Measurements from ENCODE around the gene B4GALT2.

Gene B4GALT2

DNA sequence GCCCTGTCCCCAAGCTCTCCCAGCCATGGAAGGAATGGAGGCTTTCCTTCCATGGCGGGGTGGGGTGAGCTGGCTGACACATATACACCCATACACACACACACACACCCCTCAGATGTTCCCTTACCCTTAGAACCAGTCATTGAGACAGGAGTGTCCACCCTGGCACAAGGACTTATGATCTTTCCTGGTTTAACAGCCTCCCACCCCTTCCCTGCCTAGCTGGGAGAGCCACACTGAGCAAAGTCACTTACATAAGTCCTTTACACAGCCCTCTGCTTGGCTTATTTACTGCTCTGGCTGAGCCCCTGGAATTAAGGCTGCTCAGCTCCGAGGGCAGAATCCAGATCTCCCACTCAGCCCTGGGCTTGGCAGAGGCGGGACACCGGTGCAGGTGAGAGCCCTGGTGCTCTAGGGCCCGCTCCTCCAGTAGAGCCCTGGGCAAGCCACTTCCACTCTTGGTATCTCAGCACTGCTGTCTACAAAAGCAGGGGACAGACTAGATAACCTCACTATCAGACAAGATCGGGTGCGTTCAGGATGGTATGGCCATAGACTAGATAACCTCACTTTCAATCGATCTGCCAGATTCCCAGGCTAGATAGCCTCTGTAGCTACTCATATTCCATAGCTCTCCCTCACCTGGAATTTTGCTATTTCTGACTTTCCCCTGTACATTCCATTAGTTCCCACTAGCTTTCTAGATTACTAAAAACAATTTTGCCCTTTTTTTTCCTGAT is 35.5 kb downstream of the B4GALT2 start:
- in situ Hi-C loops (cut with HindIII; ENCODE audit: low pct_unique_long_range_greater_than_20kb, low sequenced_read_pairs), result no loop called here
- TF ChIP-seq JUND (IDR thresholded peaks at IDR 0.05; ENCODE audit: low read depth), result no peak
- no peak for DNase-seq (ENCODE audit: low read depth in 1 of 2, low spot score in 1 of 2)

DNA sequence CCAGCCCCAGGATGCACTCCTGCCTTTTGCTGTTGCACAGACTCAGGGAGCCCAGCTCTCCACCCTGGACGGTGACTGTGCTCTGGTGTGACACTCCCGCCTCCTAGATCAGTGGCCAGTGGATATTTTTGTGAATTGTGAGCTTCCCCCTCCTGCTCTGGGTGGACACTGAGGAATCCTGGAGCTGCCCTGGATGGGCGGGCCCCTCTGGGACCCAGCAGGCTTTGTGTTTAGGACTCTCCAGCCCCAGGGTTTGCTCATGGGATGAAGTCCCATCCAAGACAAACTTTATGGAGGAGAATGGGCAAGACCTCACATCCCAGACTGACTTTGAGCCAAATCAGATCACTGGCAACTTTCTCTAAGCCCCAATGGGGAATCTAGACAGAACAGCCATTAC is 36.2 kb downstream of the B4GALT2 start:
- TF ChIP-seq JUND (IDR thresholded peaks at IDR 0.05; ENCODE audit: low read depth), result no peak
- in situ Hi-C loops (cut with HindIII; ENCODE audit: low pct_unique_long_range_greater_than_20kb, low sequenced_read_pairs), result no loop called here
- no peak for DNase-seq (ENCODE audit: low read depth in 1 of 2, low spot score in 1 of 2)

DNA sequence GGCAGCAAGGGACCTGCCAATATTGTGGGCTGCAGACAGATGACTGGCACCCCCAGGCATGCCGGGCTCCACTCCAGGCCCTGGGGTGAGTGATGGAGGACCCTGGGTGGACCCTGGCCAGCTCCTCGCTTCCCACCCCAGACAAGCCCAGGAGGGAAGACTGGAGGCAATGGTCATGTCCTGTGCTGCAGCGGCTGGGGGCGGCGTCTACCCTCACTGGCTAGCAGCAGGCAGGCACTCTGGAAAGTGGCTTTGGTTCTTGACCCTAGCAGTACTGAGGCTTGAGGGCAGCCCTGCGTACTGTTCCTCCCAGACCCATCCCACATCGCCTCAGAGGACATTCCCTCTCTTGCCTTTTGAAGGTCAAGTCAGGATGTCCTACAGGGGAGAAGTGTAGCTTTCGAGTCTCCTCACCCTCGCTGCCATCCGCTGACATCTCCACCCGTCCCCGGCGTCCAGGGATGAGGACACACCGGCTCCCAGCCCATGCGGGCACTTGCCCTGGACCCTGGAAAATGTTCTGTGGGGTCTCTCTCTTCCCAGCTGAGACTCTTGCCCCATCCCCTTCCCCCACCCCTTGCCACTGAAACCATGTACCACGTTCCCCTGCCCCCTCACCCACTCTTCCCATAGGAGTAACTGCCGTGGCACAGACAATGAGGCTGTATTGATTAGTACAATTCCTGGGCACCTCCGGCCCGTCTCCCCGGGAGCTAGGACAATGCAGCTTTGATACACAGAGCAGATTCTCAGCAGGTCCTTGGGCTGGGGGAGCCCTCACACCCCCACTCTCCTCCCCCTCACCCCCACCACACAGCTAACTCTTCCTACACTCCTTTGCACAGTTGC is 37.3 kb downstream of the B4GALT2 start:
- in situ Hi-C loops (cut with HindIII; ENCODE audit: low pct_unique_long_range_greater_than_20kb, low sequenced_read_pairs), result no loop called here
- TF ChIP-seq JUND (IDR thresholded peaks at IDR 0.05; ENCODE audit: low read depth), result no peak
- no peak for DNase-seq (ENCODE audit: low read depth in 1 of 2, low spot score in 1 of 2)

GRCh38 chr1:44016890-44017400 is 37.9 kb downstream of the B4GALT2 start:
- in situ Hi-C loops (cut with HindIII; ENCODE audit: low pct_unique_long_range_greater_than_20kb, low sequenced_read_pairs), result no loop called here
- TF ChIP-seq JUND (IDR thresholded peaks at IDR 0.05; ENCODE audit: low read depth), result no peak
- DNase-seq (ENCODE audit: low read depth in 1 of 2, low spot score in 1 of 2), result no peak

- in situ Hi-C loops (cut with HindIII; ENCODE audit: low pct_unique_long_range_greater_than_20kb, low sequenced_read_pairs), result no loop called here
- no peak for DNase-seq (ENCODE audit: low read depth in 1 of 2, low spot score in 1 of 2)
- TF ChIP-seq JUND (IDR thresholded peaks at IDR 0.05; ENCODE audit: low read depth), result no peak
These were observed 40.5 kb downstream of the B4GALT2 start for GRCh38 chr1:44019466-44019948.

DNA sequence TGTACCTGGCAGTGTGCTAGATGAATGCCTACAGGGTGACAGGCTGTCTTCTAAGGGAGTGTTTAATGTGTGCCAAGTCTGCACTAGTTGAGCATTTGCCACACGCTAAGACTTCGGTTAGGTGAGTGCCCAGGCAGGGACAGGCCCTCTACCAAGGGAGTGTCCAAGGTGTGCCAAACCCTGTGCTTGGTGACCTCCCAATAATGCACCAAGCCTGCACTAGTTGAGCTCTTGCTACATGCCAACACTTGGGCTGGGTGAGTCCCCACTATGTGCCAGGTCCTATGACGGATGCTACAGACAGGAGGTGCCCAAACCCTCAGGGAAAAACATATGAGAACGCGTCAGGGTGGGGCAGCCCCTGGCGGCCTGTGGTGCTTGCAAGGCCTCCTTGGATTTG is 41.5 kb downstream of the B4GALT2 start:
- in situ Hi-C loops (cut with HindIII; ENCODE audit: low pct_unique_long_range_greater_than_20kb, low sequenced_read_pairs), result no loop called here

GRCh38 chr1:44021156-44021555 is 42.1 kb downstream of the B4GALT2 start:
- TF ChIP-seq JUND (IDR thresholded peaks at IDR 0.05; ENCODE audit: low read depth), result no peak
- DNase-seq (ENCODE audit: low read depth in 1 of 2, low spot score in 1 of 2), result no peak
- in situ Hi-C loops (cut with HindIII; ENCODE audit: low pct_unique_long_range_greater_than_20kb, low sequenced_read_pairs), result no loop called here

More for the DNA sequence above, 41.5 kb downstream of the B4GALT2 start:
- no peak for TF ChIP-seq JUND (IDR thresholded peaks at IDR 0.05; ENCODE audit: low read depth)
- no peak for DNase-seq (ENCODE audit: low read depth in 1 of 2, low spot score in 1 of 2)

- in situ Hi-C loops (cut with HindIII; ENCODE audit: low pct_unique_long_range_greater_than_20kb, low sequenced_read_pairs), result no loop called here
- no peak for TF ChIP-seq JUND (IDR thresholded peaks at IDR 0.05; ENCODE audit: low read depth)
- no peak for DNase-seq (ENCODE audit: low read depth in 1 of 2, low spot score in 1 of 2)
These were observed 42.7 kb downstream of the B4GALT2 start for GRCh38 chr1:44021581-44022321.

DNA sequence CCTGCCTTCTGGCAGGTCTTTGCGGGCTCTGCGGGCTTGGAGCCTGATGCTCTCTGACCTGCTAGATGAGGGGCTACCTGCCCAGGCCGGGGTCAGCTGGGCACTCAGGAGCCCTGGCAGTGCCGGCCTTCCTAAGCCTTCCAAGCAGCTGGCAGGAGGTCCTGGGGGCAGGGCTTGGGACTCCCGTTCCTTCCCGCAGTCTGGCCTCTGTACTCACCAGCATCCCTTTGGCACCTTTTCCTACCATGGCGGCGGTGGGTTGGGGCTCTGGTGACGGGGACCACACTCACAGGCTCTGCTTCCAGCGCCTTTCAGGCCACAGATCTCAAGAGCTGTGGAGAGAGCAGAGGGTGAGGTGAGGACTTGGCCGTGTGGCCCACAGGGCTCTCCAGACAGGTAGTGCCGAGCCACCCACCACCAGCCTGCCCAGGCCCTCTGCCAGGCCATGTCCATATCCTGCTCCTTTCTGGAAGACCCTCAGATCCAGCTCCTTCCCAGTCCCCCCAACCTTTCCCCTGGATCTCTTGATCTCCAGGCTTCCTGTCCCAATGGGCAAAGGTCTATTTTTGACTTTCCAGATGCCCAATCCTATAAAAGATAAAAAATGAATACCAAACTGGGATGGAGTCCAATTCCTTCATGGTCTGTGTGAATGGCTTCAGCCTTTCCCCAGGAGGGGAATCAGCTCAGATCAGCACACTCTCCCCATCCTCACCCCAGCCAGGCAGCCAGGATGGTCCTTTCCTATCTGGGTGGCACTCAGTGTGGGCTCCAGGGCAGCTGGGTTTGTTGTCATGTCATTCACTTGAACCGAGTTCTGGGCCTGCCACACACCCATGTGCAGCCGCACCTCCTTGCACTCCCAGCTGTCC is 45.3 kb downstream of the B4GALT2 start:
- no peak for DNase-seq (ENCODE audit: low read depth in 1 of 2, low spot score in 1 of 2)
- in situ Hi-C loops (cut with HindIII; ENCODE audit: low pct_unique_long_range_greater_than_20kb, low sequenced_read_pairs), result no loop called here
- no peak for TF ChIP-seq JUND (IDR thresholded peaks at IDR 0.05; ENCODE audit: low read depth)

DNA sequence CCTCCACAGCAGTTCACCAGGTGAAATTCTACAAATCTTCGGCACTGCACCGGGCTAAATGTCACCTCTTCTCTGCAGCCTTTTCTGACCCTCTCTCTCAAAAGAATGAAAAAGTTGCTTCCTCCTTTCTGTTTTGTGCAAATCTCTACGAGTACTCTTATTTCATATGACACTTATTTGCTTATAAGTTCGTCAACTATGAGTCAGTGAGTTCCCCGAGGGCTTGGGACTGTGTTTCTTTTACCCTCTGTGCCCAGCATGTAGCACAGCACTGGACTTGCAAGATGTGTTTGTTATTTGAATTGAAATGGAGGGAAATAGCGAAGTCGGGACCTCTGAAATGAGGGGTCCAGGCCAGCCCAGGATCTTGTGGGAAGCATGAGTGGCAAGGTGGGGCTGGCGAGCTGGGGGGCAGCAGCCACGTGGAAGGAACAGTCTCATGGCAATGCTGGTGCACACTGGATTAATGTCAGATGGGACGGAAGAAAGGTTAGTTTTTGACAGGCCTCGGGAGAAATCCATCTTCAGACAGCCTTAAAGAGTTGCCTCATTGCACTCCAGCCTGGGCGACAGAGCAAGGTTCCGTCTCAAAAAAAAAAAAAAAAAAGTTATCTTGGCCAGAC is 46.0 kb downstream of the B4GALT2 start:
- in situ Hi-C loops (cut with HindIII; ENCODE audit: low pct_unique_long_range_greater_than_20kb, low sequenced_read_pairs), result no loop called here
- no peak for TF ChIP-seq JUND (IDR thresholded peaks at IDR 0.05; ENCODE audit: low read depth)
- peak in 1 of 2 experiments; percentile 55 for DNase-seq (ENCODE audit: low read depth in 1 of 2, low spot score in 1 of 2)

DNA sequence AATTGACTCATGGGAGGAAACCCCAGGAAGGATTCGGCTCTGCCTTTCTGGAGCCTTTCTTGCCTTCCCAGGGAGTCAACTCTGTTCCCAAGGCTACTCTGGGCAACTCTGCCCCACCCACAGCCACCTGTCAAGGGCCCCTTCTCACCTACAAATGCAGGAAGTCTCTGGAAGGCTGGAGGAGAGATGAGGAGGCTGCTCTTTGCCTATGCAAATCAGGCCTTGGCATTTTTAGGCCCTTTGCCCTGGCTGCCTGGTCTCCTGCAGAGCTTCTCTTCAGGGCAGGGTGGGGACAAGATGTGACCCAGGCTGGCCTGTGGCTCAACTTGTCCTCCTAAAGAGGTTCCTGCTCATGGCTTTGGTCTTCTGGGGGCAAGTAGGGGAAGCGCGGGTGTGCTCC is 46.8 kb downstream of the B4GALT2 start:
- DNase-seq (ENCODE audit: low read depth in 1 of 2, low spot score in 1 of 2), result no peak
- in situ Hi-C loops (cut with HindIII; ENCODE audit: low pct_unique_long_range_greater_than_20kb, low sequenced_read_pairs), result no loop called here
- TF ChIP-seq JUND (IDR thresholded peaks at IDR 0.05; ENCODE audit: low read depth), result no peak
